Measurements from ENCODE around the gene NT5DC4. TPM values are rescaled to one million over a fixed set of nuclear protein-coding genes. Genes with fewer than 3 reads are reported as not detected.

NT5DC4 gene
- total RNA-seq = not detected in 2 replicates

GRCh38 chr2:112720785-112721184 is at the start of gene NT5DC4:
TSS of gene NT5DC4 (plus strand) at chr2:112721020. CDS start at chr2:112721080, 60 bp downstream.

GRCh38 chr2:112764071-112765044 is 43.5 kb downstream of the NT5DC4 start, which contains the start of gene CKAP2L:
TSS of gene CKAP2L (minus strand) at chr2:112764609. CDS start at chr2:112764598, 11 bp downstream.

GRCh38 chr2:112784199-112785189 is 63.7 kb downstream of the NT5DC4 start, which contains the start of gene IL1A:
TSS of gene IL1A (minus strand) at chr2:112784493. CDS start at chr2:112783770, 723 bp downstream.

Other genes starting within 250 kb of the NT5DC4 start
- 63.0 and 71.1 TPM in 2 replicates for gene TTL, start 238.9 kb upstream of the NT5DC4 start, total RNA-seq
- gene POLR1B, start 178.6 kb upstream of the NT5DC4 start, total RNA-seq = 13.9 and 14.8 TPM in 2 replicates
- 10.3 and 11.2 TPM in 2 replicates for gene CHCHD5, start 136.4 kb upstream of the NT5DC4 start, total RNA-seq
- 51.7 and 61.2 TPM in 2 replicates for gene SLC20A1, start 75.1 kb upstream of the NT5DC4 start, total RNA-seq
- 7.1 and 13.5 TPM in 2 replicates for gene CKAP2L, start 43.6 kb downstream of the NT5DC4 start, total RNA-seq
- gene IL1A, start 63.5 kb downstream of the NT5DC4 start, total RNA-seq = not detected in 2 replicates
- 0.11 TPM in 1 of 2 replicates, not detected in the other for gene IL1B, start 115.8 kb downstream of the NT5DC4 start, total RNA-seq
- not detected in 2 replicates for gene IL37, start 190.1 kb downstream of the NT5DC4 start, total RNA-seq